K562 (cell line): Measurements from ENCODE around the gene PRRC2A. TPM values are rescaled to one million over a fixed set of nuclear protein-coding genes. Genes with fewer than 3 reads are reported as not detected.
A peak's percentile ranks its signal among the peaks of the same experiment; 100 is the strongest.

Source experiments
- ATAC-seq: fragments of 200-7000 bp; cut with Tn5 transposase; 3 replicates; pipeline ENCODE4 v1.9.1; 2020; ENCODE audit warnings: moderate library complexity
- BruUV-seq: library from RNA; stranded (reverse); fragments of 400-500 nt; replicated peaks from 2 replicates; lab custom pipeline; 2021; lab: Mats Ljungman, UMichigan
- CTCF ChIA-PET: fragments of 300-600 bp; formaldehyde crosslinking; extraction: SDS; loops from one replicate; lab custom pipeline; 2021; ENCODE audit warnings: low intra/inter-chr PET ratio; lab: Yijun Ruan, JAX
- POLR2A ChIA-PET: fragments of 300-600, 350-650 bp; sonication (Branson Sonifier 250); formaldehyde crosslinking; extraction: SDS; loops from one replicate; lab custom pipeline; 2021; ENCODE audit warnings: antibody characterized with exemption, inconsistent platforms; lab: Yijun Ruan, JAX
- DNase-seq, 4 experiments: peaks; one replicate each; pipeline versions ENCODE4 v3.0.0 to v3.0.0-alpha.2; 2011 to 2018; ENCODE audit warnings: low spot score in 3 of 4, mixed read lengths in 3 of 4; ENCODE audit errors: extremely low read depth in 1 of 4
- FAIRE-seq: peaks from 2 replicates; lab custom pipeline; 2011; peaks lifted over from hg19 to GRCh38; lab: Jason Lieb, UNC
- H2AFZ ChIP-seq: 2 replicates; pipeline ENCODE4 v1.6.0; 2011; ENCODE audit warnings: low read depth, low read length, control low read depth, inconsistent platforms
- H3K27ac ChIP-seq: fragments of 200-600 bp; 3 replicates; pipeline ENCODE4 v1.8.0; 2011; ENCODE audit warnings: low read depth, mild to moderate bottlenecking, control low read depth, inconsistent platforms, low read length, moderate library complexity, mixed read lengths; ENCODE audit errors: extremely low read depth
- H3K27me3 ChIP-seq, 2 experiments: fragments of 300-600 bp in 1 of 2; 2 replicates in 1 of 2; 3 replicates in 1 of 2; pipeline versions ENCODE4 v1.6.0 to v1.8.0; 2011; ENCODE audit warnings: inconsistent platforms in 2 of 2, low read length in 2 of 2, mild to moderate bottlenecking in 1 of 2, mixed read lengths in 1 of 2, moderate library complexity in 1 of 2; ENCODE audit not compliant: control insufficient read depth in 2 of 2, insufficient read depth in 2 of 2
- H3K36me3 ChIP-seq: fragments of 300-600 bp; 3 replicates; pipeline ENCODE4 v1.8.0; 2011; ENCODE audit warnings: mild to moderate bottlenecking, low read length, inconsistent platforms; ENCODE audit not compliant: control insufficient read depth, insufficient read depth
- H3K4me1 ChIP-seq, 2 experiments: fragments of 200-600 bp in 1 of 2; replicated peaks in 1 of 2; 2 replicates in 1 of 2; 3 replicates in 1 of 2; pipeline versions ENCODE4 v1.5.1 to v1.8.0; 2011; ENCODE audit warnings: inconsistent platforms in 2 of 2, low read length in 2 of 2, mild to moderate bottlenecking in 1 of 2, mixed read lengths in 1 of 2, moderate library complexity in 1 of 2; ENCODE audit not compliant: control insufficient read depth in 2 of 2, insufficient read depth in 2 of 2
- H3K4me2 ChIP-seq: 2 replicates; pipeline ENCODE4 v1.6.1; 2011; ENCODE audit warnings: low read length, control low read depth, inconsistent platforms, mixed read lengths; ENCODE audit not compliant: insufficient read depth
- H3K4me3 ChIP-seq: fragments of 200-600 bp; sonication (generic), shearing (Covaris generic); 2 replicates; pipeline ENCODE4 v1.5.1; 2016; ENCODE audit warnings: control low read depth, inconsistent platforms
- H3K79me2 ChIP-seq: fragments of 200-600 bp; 3 replicates; pipeline ENCODE4 v1.8.0; 2011; ENCODE audit warnings: low read length, inconsistent platforms; ENCODE audit not compliant: control insufficient read depth, insufficient read depth
- H3K9ac ChIP-seq, 2 experiments: 2 replicates each; pipeline versions ENCODE4 v1.6.0 to v1.6.1; 2011; ENCODE audit warnings: low read depth in 2 of 2, low read length in 2 of 2, control low read depth in 1 of 2, inconsistent platforms in 1 of 2, mild to moderate bottlenecking in 1 of 2, mixed read lengths in 1 of 2; ENCODE audit not compliant: insufficient read depth in 1 of 2
- H3K9me1 ChIP-seq: one replicate; pipeline ENCODE4 v1.6.0; 2011; ENCODE audit warnings: inconsistent platforms, mild to moderate bottlenecking, low read length, moderate library complexity; ENCODE audit not compliant: control insufficient read depth, insufficient read depth
- H3K9me3 ChIP-seq: replicated peaks from 2 replicates; pipeline ENCODE4 v1.5.1; 2011; ENCODE audit warnings: low read depth, low read length, inconsistent platforms; ENCODE audit not compliant: control insufficient read depth, insufficient read depth
- H4K20me1 ChIP-seq: replicated peaks from 2 replicates; pipeline ENCODE4 v1.6.1; 2011; ENCODE audit warnings: low read length, inconsistent platforms, mixed read lengths; ENCODE audit not compliant: control insufficient read depth, insufficient read depth
- KAT7 ChIP-seq: sonication (generic); formaldehyde crosslinking; IDR thresholded peaks from 2 replicates; pipeline ENCODE4 v1.8.0; 2022; ENCODE audit warnings: missing genetic modification reagents, mild to moderate bottlenecking, borderline replicate concordance
- MAFK ChIP-seq: IDR thresholded peaks from 2 replicates; pipeline ENCODE4 v1.6.1; 2011; ENCODE audit warnings: low read length, improper control_type of control experiment
- MYBL2 ChIP-seq, 2 experiments: fragments of 450-650 bp in 1 of 2; sonication (generic) in 1 of 2; formaldehyde crosslinking in 1 of 2; IDR thresholded peaks; 2 replicates each; pipeline versions ENCODE4 v1.6.1 to v1.8.1; 2017 to 2022; ENCODE audit warnings: borderline replicate concordance in 1 of 2, inconsistent platforms in 1 of 2, low read depth in 1 of 2, mild to moderate bottlenecking in 1 of 2, missing genetic modification reagents in 1 of 2, moderate library complexity in 1 of 2
- NEUROD1 ChIP-seq: fragments of 150-350 bp; IDR thresholded peaks from 2 replicates; pipeline ENCODE4 v1.6.1; 2014; ENCODE audit warnings: borderline replicate concordance, low read length, low read depth; ENCODE audit not compliant: partially characterized antibody
- RFX7 ChIP-seq: fragments of 250-450 bp; sonication (Bioruptor Pico); IDR thresholded peaks from 2 replicates; pipeline ENCODE4 v1.5.1; 2021; ENCODE audit warnings: mild to moderate bottlenecking
- SMAD4 ChIP-seq: fragments of 250-450 bp; sonication (Bioruptor Pico); conservative IDR thresholded peaks from 2 replicates; pipeline ENCODE4 v1.8.0; 2021; ENCODE audit warnings: inconsistent platforms, mild to moderate bottlenecking, moderate library complexity
- ZEB2 ChIP-seq: fragments of 450-650 bp; IDR thresholded peaks from 2 replicates; pipeline ENCODE4 v1.6.1; 2016
- ZNF431 ChIP-seq: sonication (generic); formaldehyde crosslinking; IDR thresholded peaks from 2 replicates; pipeline ENCODE4 v1.8.0; 2022; ENCODE audit warnings: mild to moderate bottlenecking, missing genetic modification reagents
- ZNF444 ChIP-seq: fragments of 250-450 bp; sonication (Bioruptor Pico); IDR thresholded peaks from 2 replicates; pipeline ENCODE4 v1.4.0; 2020; ENCODE audit warnings: mild to moderate bottlenecking, moderate library complexity
- WGBS: fragments of 100-300 bp; shearing (Covaris generic); methylation state at CpG from one replicate; pipeline ENCODE4 v1.1.6; 2016; ENCODE audit warnings: low coverage, mixed read lengths; ENCODE audit not compliant: insufficient coverage; ENCODE audit errors: missing lambda C conversion rate; 5-methylcytosine and 5-hydroxymethylcytosine counted together
- in situ Hi-C: fragments of 300-500 bp; cut with MboI; formaldehyde crosslinking; loops from 4 replicates; pipeline ENCODE4 v1.15.0; 2018; ENCODE audit warnings: inconsistent platforms, mixed read lengths
- intact Hi-C: fragments of 100-400 bp; cut with micrococcal nuclease; formaldehyde crosslinking; loops from 2 replicates; pipeline ENCODE4 v1.14.2; 2022
- polyA plus RNA-seq, 8 experiments: library from polyadenylated mRNA; depleted of rRNA in 4 of 8; stranded (reverse) in 5 of 8; unstranded in 3 of 8; fragments of >200 nt; fragmentation: Nextera tagmentation in 2 of 8; fragmentation: Illumina TruSeq in 1 of 8; extraction: Ambion mirVana in 2 of 8; extraction: Trizol in 1 of 8; gene quantifications; 2 replicates each; pipeline versions ENCODE4 v1.2.1 to v1.2.3, GENCODE V29; 2011 to 2014; ENCODE audit warnings: inconsistent platforms in 1 of 8, missing spikeins in 1 of 8
- total RNA-seq, 7 experiments: library from RNA; depleted of rRNA in 6 of 7; stranded (reverse); fragments of >200 nt in 6 of 7; fragmentation: Illumina TruSeq in 2 of 7; extraction: Trizol in 2 of 7; gene quantifications; 2 replicates each; pipeline versions ENCODE4 v1.2.1 to v1.2.3, GENCODE V29; 2011 to 2021; ENCODE audit warnings: low replicate concordance in 1 of 7
- TF ChIP-seq, protein P1 (sequence below): fragments of 250-450 bp; sonication (Bioruptor Pico); IDR thresholded peaks from 2 replicates; pipeline ENCODE4 v1.4.0; 2020
- TF ChIP-seq, protein P2 (sequence below): fragments of 450-650 bp; formaldehyde crosslinking; conservative IDR thresholded peaks from 2 replicates; pipeline ENCODE4 v1.4.0; 2022; ENCODE audit warnings: mild to moderate bottlenecking, missing genetic modification characterization
- TF ChIP-seq, protein P3 (sequence below): sonication (generic); formaldehyde crosslinking; IDR thresholded peaks from 2 replicates; pipeline ENCODE4 v1.8.1; 2023; ENCODE audit warnings: mild to moderate bottlenecking, missing genetic modification reagents

The PRRC2A gene
- total and polyA plus RNA-seq, 9 of the 15 experiments (the other 6 are each of a cell fraction or from before 2014, with no cell fraction given), result 1.0 to 332 (median 63.0) TPM

DNA sequence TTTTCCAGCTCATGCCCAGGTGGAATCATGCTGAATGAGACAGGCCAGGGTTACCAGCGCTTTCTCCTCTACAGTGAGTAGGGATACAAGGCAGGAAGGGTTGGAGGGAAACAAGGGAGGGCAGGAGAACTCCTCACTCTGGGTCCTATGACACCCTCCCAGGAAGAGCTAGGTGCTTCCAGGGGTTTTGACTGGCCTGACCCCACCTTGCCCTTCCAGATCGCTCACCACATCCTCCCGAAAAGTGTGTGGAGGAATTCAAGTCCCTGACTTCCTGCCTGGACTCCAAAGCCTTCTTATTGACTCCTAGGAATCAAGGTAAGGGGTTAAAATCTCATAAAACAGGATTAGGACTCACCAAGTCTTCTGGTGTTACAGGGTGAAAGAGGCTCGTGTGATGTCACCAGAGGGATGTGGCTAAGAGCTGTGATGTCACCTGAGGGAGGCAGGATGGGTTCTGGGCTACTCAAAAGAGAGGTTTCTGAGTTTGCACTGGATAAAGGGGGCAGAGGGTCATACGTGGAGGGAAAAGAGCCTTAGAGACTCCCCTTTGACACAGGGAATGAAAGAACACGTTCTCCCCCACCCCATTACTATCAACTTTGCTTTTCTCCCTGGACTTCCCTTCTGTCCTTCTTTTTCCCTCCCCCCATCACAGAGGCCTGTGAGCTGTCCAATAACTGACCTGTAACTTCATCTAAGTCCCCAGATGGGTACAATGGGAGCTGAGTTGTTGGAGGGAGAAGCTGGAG, 37.1 kb downstream of the PRRC2A start:
- Histone ChIP-seq H3K27me3 (no peaks in the 10 kb centered on the region), H3K4me3 (no peak overlapping the region), H3K4me1 (peaks cover 41 to 56% of the 10 kb centered on the region in 2 experiments), H3K4me2 (peak overlapping the region; percentile 54), H3K27ac (peak overlapping the region; percentile 80; the same call in 1 of the 3 replicates), H3K9me1 (no peaks in the 10 kb centered on the region), H3K79me2 (peaks cover 78% of the 10 kb centered on the region), H4K20me1 (peaks cover 8% of the 10 kb centered on the region; the same call in 1 of the 2 replicates), H3K9ac (peak overlapping the region; percentile 80 to 89; a peak in 3 of 4 replicates), H3K36me3 (peaks cover 50% of the 10 kb centered on the region), H3K9me3 (no peaks in the 10 kb centered on the region), H2AFZ (no peak overlapping the region)
- BruUV-seq, result no TSS peak
- ATAC-seq, result no peak
- DNase-seq, result peak in 2 of 4 experiments; percentile 66 to 69
- in situ Hi-C loops (no loop called here), intact Hi-C loops (no loop called here)
- ChIA-PET CTCF (no interaction called here), POLR2A (interaction anchor here (0.6 to 9.8 kb wide), 16 partner anchors 10 to 245 kb away, joined by 3 to 182 read pairs (median 4); partner anchors contain the start of genes CLIC1, DDAH2, LSM2 and LY6G5B)
- 55% methylated on average over 6 of the region's 6 CpGs for WGBS
- FAIRE-seq, result no peak
- TF ChIP-seq RFX7 (CRISPR knock-in tag) (no peak), ZEB2 (no peak), ZNF444 (CRISPR knock-in tag) (no peak), MAFK (no peak), KAT7 (CRISPR knock-in tag) (no peak), SMAD4 (CRISPR knock-in tag) (peak; percentile 35; the same call in 1 of the 2 replicates), MYBL2 (IDR thresholded peaks at IDR 0.05; ENCODE audit: low read depth) (no peak), MYBL2 (CRISPR knock-in tag; IDR thresholded peaks at IDR 0.05; ENCODE audit: borderline replicate concordance) (no peak), NEUROD1 (no peak), ZNF431 (peak; percentile 42; the same call in 1 of the 2 replicates)
- TF ChIP-seq, protein P1, sequence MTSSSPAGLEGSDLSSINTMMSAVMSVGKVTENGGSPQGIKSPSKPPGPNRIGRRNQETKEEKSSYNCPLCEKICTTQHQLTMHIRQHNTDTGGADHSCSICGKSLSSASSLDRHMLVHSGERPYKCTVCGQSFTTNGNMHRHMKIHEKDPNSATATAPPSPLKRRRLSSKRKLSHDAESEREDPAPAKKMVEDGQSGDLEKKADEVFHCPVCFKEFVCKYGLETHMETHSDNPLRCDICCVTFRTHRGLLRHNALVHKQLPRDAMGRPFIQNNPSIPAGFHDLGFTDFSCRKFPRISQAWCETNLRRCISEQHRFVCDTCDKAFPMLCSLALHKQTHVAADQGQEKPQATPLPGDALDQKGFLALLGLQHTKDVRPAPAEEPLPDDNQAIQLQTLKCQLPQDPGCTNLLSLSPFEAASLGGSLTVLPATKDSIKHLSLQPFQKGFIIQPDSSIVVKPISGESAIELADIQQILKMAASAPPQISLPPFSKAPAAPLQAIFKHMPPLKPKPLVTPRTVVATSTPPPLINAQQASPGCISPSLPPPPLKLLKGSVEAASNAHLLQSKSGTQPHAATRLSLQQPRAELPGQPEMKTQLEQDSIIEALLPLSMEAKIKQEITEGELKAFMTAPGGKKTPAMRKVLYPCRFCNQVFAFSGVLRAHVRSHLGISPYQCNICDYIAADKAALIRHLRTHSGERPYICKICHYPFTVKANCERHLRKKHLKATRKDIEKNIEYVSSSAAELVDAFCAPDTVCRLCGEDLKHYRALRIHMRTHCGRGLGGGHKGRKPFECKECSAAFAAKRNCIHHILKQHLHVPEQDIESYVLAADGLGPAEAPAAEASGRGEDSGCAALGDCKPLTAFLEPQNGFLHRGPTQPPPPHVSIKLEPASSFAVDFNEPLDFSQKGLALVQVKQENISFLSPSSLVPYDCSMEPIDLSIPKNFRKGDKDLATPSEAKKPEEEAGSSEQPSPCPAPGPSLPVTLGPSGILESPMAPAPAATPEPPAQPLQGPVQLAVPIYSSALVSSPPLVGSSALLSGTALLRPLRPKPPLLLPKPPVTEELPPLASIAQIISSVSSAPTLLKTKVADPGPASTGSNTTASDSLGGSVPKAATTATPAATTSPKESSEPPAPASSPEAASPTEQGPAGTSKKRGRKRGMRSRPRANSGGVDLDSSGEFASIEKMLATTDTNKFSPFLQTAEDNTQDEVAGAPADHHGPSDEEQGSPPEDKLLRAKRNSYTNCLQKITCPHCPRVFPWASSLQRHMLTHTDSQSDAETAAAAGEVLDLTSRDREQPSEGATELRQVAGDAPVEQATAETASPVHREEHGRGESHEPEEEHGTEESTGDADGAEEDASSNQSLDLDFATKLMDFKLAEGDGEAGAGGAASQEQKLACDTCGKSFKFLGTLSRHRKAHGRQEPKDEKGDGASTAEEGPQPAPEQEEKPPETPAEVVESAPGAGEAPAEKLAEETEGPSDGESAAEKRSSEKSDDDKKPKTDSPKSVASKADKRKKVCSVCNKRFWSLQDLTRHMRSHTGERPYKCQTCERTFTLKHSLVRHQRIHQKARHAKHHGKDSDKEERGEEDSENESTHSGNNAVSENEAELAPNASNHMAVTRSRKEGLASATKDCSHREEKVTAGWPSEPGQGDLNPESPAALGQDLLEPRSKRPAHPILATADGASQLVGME (CRISPR knock-in tag), result no peak
- TF ChIP-seq, protein P2, sequence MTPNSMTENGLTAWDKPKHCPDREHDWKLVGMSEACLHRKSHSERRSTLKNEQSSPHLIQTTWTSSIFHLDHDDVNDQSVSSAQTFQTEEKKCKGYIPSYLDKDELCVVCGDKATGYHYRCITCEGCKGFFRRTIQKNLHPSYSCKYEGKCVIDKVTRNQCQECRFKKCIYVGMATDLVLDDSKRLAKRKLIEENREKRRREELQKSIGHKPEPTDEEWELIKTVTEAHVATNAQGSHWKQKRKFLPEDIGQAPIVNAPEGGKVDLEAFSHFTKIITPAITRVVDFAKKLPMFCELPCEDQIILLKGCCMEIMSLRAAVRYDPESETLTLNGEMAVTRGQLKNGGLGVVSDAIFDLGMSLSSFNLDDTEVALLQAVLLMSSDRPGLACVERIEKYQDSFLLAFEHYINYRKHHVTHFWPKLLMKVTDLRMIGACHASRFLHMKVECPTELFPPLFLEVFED, result 0 out of 2 replicates have a peak, but pooled peaks have one; percentile 12
- TF ChIP-seq, protein P3, sequence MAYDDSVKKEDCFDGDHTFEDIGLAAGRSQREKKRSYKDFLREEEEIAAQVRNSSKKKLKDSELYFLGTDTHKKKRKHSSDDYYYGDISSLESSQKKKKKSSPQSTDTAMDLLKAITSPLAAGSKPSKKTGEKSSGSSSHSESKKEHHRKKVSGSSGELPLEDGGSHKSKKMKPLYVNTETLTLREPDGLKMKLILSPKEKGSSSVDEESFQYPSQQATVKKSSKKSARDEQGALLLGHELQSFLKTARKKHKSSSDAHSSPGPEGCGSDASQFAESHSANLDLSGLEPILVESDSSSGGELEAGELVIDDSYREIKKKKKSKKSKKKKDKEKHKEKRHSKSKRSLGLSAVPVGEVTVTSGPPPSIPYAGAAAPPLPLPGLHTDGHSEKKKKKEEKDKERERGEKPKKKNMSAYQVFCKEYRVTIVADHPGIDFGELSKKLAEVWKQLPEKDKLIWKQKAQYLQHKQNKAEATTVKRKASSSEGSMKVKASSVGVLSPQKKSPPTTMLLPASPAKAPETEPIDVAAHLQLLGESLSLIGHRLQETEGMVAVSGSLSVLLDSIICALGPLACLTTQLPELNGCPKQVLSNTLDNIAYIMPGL (CRISPR knock-in tag), result no peak
